Stimulated activated CD4-positive, alpha-beta T cell treated with anti-CD3 and anti-CD28 coated beads, Interleukin-1b, Interleukin-23, amount 100 ng/mL, for 1 hour (primary cell): ENCODE results near the gene FLOT1.
A peak's percentile ranks its signal among the peaks of the same experiment; 100 is the strongest.
"Not testable (repeated sequence)": the region's sequence is repeated elsewhere in the genome, so short reads cannot be mapped to it uniquely, and the experiment has no call there.

ENCODE experiments used
- DNase-seq, 2 donors: peaks; one replicate each; pipeline ENCODE4 v3.0.0-alpha.2; 2020; ENCODE audit warnings: low read depth in 2 of 2

FLOT1 gene

DNA sequence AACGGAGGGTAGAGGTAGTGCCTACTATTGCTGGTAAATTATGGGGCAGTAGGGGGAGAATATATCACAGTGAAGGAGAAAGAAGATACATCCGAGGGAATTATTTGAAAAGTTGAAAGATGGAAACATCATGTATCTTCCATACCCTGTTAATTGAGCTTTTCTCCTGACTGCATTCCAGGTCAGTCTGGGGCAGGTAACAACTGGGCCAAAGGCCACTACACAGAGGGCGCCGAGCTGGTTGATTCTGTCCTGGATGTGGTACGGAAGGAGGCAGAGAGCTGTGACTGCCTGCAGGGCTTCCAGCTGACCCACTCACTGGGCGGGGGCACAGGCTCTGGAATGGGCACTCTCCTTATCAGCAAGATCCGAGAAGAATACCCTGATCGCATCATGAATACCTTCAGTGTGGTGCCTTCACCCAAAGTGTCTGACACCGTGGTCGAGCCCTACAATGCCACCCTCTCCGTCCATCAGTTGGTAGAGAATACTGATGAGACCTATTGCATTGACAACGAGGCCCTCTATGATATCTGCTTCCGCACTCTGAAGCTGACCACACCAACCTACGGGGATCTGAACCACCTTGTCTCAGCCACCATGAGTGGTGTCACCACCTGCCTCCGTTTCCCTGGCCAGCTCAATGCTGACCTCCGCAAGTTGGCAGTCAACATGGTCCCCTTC, 19.2 kb downstream of the FLOT1 start:
- not testable (repeated sequence) for DNase-seq

DNA sequence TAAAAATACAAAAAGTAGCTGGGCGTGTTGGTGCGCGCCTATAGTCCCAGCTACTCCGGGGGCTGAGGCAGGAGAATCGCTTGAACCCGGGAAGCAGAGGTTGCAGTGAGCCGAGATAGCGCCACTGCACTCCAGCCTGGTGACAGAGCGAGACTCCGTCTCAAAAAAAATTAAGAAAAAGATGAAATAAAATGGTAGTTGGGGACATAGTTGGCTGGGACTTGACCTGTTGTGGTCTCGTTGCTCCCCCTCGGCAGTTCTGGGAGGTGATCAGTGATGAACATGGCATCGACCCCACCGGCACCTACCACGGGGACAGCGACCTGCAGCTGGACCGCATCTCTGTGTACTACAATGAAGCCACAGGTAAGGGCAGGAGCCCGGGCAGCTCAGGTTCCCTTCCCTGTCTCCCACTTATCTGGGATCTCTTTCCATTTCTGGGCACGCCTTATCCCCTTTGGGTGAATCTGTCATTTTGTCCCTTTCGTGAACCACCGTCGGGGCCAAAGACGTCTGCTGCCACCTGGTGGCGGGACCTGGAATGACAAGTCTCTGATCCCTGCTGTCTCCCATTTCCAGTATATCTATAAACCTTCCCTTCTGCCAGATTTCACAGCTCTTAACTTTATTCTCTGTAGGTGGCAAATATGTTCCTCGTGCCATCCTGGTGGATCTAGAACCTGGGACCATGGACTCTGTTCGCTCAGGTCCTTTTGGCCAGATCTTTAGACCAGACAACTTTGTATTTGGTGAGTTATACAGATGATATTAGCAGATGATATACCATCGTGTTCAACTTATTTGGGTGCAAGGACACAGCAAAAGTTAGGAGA, 20.0 kb downstream of the FLOT1 start:
- DNase-seq, result peak; percentile 69 to 82

DNA sequence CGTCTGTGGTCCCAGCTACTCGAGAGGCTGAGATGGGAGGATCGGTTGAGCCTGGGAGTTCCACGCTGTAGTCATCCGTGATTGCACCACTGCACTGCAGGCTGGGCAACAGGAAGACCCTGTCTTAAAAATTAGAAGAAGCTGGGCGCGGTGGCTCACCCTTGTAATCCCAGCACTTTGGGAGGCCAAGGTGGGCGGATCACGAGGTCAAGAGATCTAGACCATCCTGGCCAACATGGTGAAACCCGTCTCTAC, 20.5 kb downstream of the FLOT1 start:
- not testable (repeated sequence) for DNase-seq

DNA sequence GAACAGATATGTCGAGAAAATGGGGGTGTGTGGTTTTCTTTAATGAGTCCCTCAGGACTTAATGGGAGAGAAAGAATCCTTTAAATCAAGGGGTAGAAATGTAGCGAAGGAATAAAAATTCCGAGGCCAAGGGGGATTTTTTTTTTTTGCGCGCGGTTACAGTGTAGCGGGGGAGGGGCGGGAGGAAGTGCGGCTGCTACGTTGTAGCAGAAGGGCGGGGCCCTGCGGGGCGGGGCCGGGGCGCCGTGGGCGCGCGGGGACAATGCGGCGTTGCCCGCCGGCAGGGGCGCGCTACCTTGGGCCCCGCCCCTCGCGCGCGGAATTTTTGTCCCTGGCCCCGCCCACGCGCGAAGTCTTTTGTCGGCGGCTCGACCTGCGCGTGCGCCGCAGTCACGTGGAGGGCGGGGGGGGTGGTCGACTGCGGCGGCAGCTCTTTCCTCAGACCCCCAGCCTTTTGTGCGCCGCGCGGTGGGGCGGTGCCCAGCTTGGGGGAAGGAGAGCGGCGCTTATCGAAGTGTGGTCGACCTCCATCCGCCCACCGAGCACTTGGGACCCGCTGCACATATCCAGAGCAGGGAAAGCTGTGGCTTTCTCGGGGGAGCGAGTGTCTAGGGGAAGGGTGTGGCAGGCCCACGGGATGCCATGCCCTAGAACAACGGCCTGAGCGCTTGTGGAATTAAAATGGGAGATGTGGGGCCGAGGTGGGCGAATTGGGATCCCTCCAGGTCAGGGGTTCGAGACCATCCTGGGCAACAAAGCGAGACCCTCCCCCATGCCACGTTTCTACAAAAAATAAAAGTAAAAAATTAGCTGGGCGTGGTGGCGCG, 21.1 kb downstream of the FLOT1 start:
- DNase-seq, result peak; percentile 92 to 96

DNA sequence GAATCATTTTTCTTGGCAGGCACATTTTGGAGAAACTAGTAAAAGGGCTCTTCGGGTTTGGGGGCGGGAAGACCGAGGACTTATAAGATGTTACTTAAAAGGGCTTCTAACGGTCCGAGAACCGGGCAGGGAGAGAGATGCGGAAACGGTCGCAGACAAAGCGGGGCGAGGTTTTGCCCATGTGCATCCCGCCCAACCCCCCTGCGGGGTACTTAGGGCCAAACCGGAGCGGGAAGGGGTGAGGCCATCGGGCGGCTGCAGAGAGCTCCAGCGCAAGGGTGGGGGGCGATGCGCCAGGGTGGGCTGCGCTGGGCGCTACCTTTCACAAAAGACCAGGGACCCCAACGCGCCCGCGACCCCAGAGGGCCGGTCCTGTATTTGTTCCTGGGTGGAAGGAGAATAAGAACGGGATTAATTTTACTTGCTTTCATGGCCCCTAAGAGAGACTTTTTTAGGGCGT, 21.7 kb downstream of the FLOT1 start:
- no peak for DNase-seq

DNA sequence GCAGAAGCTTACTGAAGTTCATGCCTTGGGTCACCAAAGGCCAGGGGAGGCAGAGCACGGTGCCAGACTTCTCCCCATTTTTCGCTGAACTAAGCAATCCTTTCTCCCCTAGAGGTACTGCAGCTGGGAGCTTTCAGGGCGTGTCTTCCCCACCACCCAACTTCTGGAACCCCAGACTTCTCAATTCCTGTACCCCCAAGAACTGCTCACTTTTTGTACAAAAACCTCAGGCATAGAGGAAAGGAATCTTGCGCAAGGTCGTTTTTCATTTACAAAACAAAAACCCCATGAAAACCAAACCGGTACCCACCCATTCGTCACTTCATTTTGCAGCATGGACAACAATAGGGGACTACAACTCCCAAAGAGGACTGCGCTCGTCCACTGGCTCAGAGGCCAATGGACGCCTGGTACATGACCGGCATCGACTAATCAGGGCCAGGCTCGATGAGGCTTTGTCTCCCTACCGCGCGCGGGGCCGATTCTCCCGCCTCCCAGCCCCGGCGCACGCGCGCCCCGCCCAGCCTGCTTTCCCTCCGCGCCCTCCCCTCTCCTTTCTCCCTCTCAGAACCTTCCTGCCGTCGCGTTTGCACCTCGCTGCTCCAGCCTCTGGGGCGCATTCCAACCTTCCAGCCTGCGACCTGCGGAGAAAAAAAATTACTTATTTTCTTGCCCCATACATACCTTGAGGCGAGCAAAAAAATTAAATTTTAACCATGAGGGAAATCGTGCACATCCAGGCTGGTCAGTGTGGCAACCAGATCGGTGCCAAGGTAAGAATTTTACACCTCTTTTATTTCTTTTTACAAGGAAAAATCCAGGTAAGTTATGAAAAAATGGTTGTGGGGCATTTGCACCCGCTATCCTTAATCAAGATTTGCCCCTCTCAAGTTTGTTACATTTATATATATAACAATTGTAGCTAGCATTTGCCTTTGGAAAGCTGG, 22.4 kb downstream of the FLOT1 start, which contains the start of gene TUBB:
TSS of gene TUBB (plus strand) at position 562 of the 947 bp plus-strand sequence. CDS start at position 717, 155 bp downstream.
- DNase-seq, result peak; percentile 87 to 88

DNA sequence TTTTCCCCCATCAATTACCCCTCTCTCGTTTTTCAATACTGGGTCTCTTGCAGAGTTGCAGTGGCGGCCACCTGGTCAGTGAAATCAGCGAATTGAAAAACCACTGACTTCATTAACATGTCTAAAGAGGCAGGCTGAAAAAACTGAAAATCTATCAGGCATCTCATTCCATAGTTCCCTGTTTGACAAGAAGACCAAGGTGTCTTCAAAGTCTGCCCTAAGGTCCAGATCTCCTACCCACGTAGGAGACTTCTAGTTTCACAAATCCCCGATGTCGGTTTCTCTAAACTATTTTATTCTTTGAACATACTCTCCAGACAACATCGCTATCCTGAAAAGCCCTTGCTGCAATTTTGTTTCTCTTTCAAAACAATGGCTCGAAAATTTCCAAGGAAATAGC, 23.1 kb downstream of the FLOT1 start:
- DNase-seq, result no peak

DNA sequence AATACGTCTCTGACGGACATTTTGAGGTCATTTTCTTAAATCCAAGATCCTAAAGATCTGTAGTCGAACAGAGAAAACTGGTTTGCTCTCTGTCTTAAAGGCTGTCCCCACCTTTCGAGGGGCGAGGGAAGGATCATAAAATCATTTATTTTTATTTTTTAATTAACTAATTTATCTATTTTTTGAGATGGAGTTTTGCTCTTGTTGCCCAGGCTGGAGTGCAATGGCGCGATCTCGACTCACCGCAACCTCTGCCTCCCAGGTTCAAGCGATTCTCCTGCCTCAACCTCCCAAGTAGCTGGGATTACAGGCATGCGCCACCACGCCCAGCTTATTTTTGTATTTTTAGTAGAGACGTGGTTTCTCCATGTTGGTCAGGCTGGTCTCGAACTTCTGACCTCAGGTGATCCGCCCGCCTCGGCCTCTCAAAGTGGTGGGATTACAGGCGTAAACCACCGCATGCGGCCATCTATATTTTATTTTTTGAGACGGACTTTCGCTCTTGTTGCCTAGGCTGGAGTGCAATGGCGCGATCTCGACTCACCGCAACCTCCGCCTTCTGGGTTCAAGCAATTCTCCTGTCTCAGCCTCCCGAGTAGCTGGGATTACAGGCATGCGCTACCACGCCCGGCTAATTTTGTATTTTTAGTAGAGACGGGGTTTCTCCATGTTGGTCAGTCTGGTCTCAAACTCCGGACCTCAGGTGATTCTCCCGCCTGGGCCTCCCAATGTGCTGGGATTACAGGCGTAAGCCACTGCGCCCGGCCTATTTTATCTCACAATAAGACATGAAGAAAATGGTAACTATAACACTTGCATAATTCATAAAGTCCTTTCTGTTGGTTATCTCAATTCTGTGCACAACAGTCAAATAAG, 24.4 kb downstream of the FLOT1 start:
- not testable (repeated sequence) for DNase-seq

DNA sequence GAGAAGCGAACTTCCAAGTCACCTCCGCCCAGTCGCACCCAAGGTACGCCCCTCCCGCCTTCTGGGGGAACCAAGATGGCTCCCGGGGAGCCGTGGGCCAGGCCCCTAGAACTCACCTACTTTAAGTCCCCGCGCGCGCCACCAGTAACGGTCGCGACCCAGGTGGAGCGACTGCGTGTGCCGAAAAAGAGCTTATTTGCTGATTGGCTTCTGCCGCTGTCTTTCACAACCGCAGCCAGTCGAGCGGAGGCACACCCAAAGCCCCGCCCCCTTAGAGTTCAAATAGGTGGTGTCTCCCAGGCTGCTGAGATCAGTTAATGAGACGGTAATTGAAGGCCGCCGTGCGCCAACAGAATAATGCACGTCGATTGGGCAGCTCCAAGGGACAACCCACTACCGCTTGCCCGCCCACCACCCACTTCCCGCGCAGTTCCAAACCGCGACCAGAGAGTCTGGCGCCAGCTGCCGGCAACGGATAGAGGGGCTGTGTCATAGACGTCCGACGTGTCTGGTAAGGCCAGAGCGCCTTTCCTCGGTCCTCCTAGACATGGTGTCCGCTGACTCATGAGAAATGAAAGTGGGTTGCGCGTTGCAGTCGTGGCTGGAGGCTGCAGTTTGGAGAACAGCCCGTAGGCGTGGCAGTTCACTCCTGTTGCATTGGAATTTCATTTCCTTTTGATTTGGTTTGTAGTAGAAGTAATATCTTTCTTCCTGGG, 25.2 kb downstream of the FLOT1 start, which contains the start of gene MDC1:
TSS of gene MDC1 (minus strand) at position 153 of the 716 bp plus-strand sequence. CDS start 2,106 bp downstream, outside the sequence.
- peak; percentile 90 to 98 for DNase-seq

DNA sequence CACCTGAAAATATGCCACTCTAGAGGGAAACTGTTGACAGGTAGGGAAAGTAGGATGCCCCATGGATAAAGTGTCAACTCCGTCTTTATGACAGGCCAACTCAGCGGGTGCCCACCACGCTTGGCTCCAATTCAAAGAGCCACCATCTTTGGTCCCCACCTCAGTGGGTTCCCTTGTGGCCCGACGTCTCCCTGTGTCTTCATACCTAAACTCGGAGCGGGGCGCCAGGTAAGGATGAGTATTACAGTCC, 25.7 kb downstream of the FLOT1 start:
- DNase-seq, result no peak

DNA sequence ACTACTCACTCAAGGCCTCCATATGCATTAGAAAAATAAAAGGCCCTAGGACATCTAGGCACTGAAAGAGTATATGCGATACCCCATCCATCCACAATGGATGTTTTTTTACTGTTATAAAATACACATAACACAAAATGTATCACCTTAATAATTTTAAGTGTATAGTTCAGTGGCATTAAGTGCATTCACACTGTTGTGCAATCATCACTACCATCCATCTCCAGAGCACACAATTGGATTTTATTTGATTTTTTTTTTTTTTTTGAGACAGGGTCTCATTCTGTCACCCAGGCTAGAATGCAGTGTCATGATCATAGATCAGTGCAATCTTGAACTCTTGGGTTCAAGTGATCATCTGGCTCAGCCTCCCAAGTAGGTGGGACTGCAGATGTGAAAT, 28.2 kb downstream of the FLOT1 start:
- DNase-seq, result no peak

DNA sequence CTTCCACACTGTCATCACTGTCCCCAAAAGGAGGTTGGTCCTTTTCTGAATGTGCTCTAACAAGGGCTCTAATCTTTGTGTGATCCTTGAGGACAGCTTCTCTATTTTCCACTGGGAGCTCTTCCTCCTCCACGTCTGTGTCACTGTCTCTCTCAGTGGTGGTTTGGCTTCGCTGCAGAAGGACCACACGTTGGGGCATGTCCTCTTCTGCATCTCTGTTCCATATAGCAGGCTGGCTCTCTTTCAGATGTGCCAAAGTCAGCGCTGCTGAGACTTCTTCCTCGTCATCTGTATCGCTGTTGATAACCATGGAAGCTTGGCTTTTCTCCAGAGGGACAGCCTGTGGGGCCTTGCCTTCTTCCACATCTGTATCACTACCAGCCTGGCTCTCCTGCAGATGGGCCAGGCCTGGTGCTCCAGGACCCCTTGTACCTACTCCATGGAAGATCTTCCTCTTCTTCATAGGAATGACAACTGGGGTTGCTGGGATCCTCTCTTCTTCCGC, 30.0 kb downstream of the FLOT1 start:
- DNase-seq, result no peak

DNA sequence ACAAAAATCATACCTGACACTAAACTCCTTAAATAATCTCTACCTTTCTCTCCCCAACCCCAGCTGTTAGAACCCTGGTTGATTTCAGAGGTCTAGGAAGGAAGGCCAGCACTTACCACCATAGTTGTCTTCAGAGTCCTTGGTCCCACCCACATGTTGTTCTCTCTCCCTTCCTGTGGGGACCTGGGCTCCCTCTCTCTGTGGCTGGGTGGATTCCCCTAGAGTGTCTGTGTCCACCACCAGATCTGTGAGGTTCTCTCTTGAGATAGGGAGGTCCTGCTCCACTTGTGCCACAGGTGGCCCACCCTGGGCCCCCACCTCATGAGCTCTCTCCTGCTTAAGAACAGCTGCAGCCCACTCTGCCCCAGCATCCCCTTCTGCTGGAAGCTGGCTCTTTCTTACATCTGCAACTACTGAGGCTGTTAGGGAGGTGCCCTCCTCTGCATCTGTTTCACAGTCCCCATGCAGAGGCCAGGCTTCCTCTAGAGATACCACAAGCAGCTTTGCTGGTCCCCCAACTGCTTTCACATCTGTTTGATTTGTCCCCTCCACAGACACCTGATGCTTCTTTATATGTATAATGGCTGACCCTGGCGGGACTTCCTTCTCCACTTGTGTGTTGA, 30.6 kb downstream of the FLOT1 start:
- DNase-seq, result no peak

DNA sequence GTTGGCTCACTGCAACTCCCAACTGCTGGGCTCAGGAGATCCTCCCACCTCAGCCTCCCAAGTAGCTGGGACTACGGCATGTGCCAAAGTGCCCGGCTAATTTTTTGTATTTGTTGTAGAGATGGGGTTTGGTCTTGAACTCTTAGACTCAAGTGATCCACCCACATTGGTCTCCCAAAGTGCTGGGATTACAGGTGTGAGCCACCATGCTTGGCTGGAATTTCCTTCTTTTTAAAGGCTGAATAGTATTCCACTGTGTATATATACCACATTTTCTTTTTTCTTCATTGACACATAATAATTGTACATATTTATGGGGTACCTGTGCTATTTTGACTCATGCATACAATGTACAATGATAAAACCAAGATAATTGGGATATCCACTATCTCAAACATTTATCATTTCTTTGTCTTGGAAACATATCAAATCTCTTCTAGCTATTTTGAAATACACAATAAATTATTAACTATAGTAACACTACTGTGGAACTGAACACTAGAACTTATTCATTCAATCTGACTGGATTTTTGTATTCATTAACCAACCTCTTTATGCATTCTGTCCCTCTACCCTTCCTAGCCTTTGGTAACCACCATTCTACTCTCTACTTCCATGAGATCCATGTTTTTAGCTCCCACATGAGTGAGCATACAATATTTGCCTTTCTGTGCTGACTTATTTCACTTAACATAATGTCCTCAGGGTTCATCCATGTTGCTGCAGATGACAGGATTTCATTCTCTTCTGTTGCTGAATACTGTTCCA, 33.2 kb downstream of the FLOT1 start:
- DNase-seq, result no peak

DNA sequence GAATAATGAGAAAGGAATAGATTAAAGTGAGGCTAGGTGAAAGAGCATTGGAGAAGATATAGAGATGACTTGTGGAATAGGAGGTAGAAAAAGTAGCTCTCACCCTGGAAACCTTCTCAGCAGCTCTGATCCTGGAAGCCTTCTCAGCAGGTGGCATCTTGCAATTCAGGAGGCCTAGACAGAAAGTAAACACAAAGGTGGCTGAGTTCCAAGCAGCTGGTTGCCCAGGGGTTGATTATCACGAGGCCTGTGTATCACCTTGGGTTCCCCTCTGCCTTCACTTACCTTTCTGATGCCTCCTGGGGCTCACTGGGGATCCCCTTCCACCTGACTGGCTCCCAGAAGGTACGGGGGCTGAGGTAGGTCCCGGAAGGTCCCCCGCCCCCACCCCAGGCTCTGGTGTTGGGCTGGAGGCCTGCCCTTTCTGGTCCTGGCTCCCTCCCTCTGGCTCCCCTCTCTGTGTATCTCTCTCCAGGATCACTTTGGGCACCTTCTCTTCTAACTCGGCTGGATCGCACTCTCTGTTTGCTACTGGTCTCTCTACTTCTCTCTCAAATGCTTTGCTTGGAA, 35.1 kb downstream of the FLOT1 start:
- no peak for DNase-seq

DNA sequence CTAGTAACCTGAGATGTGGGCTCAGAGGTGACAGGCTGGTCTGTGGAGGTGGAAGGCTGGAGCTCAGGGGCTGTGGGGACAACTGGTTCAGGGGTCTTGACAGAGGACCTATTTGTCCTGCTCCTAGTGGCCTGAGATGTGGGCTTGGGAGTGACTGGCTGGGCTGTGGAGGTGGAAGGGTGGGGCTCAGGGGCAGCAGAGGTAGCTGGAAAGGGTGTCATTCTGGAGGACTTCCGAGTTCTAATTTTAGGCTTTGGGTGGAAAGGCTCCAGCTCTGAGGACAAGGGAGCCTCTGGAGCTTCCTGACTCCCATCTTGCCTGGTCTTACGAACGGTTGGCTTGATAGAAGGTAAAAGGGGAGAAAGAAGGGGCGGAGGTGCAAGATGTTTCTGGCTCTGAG, 36.9 kb downstream of the FLOT1 start:
- no peak for DNase-seq

DNA sequence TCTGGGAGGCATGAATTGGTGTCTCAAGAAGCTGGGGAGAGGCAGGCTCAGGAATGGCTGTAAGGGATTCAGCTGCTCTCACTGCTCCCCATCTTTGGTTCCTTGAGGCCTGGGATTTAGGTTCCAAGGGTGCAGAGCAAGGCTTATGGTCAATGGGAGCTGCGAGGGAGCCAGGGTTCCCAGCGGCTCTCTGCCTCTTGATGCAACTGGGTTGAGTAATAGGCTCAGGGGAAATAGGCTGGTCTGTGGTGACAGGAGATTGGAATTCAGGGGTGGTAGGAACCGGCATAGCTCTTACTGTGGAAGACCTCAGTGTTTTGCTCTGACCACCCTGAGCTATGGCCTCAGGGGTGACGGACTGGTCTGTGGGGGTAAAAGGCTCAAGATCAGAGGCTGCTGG, 38.7 kb downstream of the FLOT1 start:
- DNase-seq, result no peak

DNA sequence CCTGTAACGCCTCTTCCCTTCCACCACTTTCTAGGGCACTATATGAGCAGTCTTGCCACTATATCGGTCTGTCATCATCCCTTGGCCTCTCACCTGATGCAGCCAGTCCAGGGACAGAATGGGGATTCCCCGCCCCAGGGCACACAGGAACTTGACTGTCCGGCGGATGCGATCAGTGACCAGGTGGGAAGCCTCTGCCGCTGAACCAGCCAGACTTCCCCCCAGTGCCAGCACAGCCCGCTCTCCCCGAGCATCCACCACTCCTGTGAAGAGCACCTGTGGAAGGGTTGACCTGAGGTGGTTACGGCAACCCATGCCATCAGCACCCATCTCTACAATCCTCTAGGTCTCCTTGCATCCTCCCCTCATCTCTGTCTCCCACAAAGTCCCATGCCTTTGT, 39.5 kb downstream of the FLOT1 start:
- no peak for DNase-seq
